Measurements from ENCODE around the gene TRIM10. TPM values are rescaled to one million over a fixed set of nuclear protein-coding genes. Genes with fewer than 3 reads are reported as not detected.

The TRIM10 gene
- total and polyA plus RNA-seq, 2 experiments from 2014 or later = 0.31 TPM; not detected in 1

DNA sequence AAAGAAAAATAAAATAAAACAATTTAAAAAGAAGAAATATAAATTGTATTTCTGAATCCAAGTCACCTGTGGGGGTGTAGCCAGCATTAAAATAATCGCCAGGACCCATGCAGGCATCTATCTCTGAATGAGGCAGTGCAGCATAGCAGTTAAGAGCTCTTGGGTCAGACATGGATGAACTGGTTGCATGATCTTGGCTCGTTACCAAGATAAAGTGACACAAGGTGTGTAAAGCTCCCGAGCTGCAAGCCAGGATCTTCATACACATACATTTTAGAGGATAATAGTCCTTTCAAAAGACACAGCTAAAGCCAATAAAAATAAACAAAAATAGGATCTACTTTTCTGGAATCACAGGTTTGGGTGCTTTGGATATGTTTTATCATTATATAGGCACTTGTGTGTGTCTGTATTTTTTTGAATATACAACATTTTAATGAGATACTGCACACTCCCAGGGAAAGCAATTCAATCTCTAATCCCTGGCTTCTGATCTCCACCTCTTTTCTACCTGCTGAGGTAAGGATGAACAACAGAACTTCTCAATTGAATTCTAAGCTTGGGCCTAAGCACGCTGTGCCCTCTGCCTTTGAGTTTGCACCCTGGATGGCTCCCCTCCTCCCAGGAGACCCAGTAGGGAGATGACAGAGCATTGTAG lies 8.9 kb downstream of the TRIM10 start (continued):
- TF ChIP-seq STAT1 (IDR thresholded peaks at IDR 0.05; ENCODE audit: unreplicated experiment) = no peak

DNA sequence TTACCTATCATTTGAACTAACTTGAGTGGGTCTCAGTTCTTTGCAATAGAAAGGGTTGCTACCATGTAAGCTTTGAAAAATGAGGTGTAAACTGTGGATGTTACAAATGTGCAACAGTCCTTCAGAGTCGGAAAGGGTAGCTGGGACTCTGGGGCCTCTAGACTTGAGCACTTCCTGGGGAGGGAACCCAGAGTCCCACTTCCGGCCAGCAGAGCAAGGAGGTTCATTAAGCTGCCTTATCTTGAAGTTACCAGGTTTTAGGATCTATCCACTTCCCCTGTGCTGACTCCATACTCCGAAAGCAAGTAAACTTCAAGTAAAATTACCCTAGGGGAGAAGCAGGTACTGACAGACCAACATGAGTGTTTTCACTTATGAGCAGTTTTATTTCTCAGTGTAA lies 9.4 kb downstream of the TRIM10 start:
- ATAC-seq (no peak), DNase-seq (ENCODE audit: low spot score) (no peak)
- Histone ChIP-seq H4K20me1 (replicated peaks; ENCODE audit: insufficient read depth) (no peaks in the 10 kb centered on the region), H3K9me2 (ENCODE audit: insufficient read depth) (no peaks in the 10 kb centered on the region), H3K4me3 (no peak overlapping the region), H3K36me3 (ENCODE audit: insufficient read depth) (no peaks in the 10 kb centered on the region), H3F3A (replicated peaks; ENCODE audit: low read depth) (no peaks in the 10 kb centered on the region), H2AFZ (no peak overlapping the region), H3K4me1 (ENCODE audit: insufficient read depth) (no peaks in the 10 kb centered on the region), H3K27me3 (ENCODE audit: insufficient read depth) (0 out of 2 replicates have a peak, but pooled peaks cover 11% of the 10 kb centered on the region), H3K27ac (ENCODE audit: low read depth) (no peak overlapping the region), H3K4me2 (no peak overlapping the region), H3K79me2 (replicated peaks; ENCODE audit: insufficient read depth) (no peaks in the 10 kb centered on the region)
- no peaks in the 10 kb centered on the region for H3K36me3 Mint-ChIP-seq (ENCODE audit: low read depth)
- H3K4me1 Mint-ChIP-seq = no peaks in the 10 kb centered on the region
- H3K4me3 Mint-ChIP-seq = no peak overlapping the region
- TF ChIP-seq, protein P1, sequence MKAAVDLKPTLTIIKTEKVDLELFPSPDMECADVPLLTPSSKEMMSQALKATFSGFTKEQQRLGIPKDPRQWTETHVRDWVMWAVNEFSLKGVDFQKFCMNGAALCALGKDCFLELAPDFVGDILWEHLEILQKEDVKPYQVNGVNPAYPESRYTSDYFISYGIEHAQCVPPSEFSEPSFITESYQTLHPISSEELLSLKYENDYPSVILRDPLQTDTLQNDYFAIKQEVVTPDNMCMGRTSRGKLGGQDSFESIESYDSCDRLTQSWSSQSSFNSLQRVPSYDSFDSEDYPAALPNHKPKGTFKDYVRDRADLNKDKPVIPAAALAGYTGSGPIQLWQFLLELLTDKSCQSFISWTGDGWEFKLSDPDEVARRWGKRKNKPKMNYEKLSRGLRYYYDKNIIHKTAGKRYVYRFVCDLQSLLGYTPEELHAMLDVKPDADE (IDR thresholded peaks at IDR 0.05) = no peak
- TF ChIP-seq JUNB (IDR thresholded peaks at IDR 0.05; ENCODE audit: unreplicated experiment) (no peak), POLR2AphosphoS5 (IDR thresholded peaks at IDR 0.05; ENCODE audit: low read depth) (no peak), ZNF331 (CRISPR knock-in tag; IDR thresholded peaks at IDR 0.05; ENCODE audit: low read depth) (no peak)
- no peak overlapping the region for H3K27ac Mint-ChIP-seq
- H3K9me3 Mint-ChIP-seq = no peaks in the 10 kb centered on the region
- H3K27me3 Mint-ChIP-seq (ENCODE audit: insufficient read depth, low read depth, poor library complexity) = peaks cover 4% of the 10 kb centered on the region

DNA sequence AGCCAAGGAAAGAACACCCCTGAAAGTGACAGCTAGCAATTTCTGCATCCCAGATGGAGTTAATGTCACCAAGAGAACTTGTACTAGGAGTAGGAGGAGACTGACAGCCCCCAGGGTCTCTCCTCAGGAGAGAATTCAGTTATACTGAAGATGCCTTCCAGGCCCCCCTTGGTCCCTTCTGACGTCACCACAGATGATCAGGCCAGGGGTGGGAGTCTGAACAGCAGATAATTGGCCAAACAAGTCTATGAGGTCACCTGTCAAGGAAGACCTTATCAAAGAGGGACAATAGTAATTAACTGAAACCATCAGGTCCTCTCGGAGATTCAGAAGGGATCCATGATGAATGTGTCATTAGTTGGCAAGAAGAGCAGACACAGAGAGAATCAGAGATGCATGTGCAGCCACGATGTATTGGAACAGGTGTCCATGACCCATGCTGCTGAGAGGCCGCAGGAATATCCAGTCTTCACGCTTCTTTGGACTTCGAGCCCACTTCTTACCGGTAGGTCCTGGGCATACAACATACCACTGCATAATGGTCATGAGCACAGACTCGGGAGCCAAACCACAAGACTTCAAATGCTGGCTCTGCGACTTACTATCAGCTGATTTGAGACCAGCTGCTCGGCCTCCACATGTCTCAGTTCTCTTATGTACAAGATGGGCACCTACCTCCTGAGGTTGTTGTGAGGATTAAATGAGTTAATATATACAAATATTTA lies 10.2 kb downstream of the TRIM10 start:
- peaks cover 2% of the 10 kb centered on the region for H3K27me3 Mint-ChIP-seq (ENCODE audit: insufficient read depth, low read depth, poor library complexity)

More for the DNA sequence above, 10.2 kb downstream of the TRIM10 start:
- Mint-ChIP-seq H3K27ac (no peak overlapping the region), H3K4me3 (no peak overlapping the region), H3K9me3 (no peaks in the 10 kb centered on the region), H3K4me1 (peaks cover 3% of the 10 kb centered on the region; the same call in 2 of the 3 replicates), H3K36me3 (ENCODE audit: low read depth) (no peaks in the 10 kb centered on the region)
- Histone ChIP-seq H3K36me3 (ENCODE audit: insufficient read depth) (no peaks in the 10 kb centered on the region), H3K4me3 (no peak overlapping the region), H4K20me1 (replicated peaks; ENCODE audit: insufficient read depth) (no peaks in the 10 kb centered on the region), H3K27ac (ENCODE audit: low read depth) (no peak overlapping the region), H2AFZ (no peak overlapping the region), H3K79me2 (replicated peaks; ENCODE audit: insufficient read depth) (no peaks in the 10 kb centered on the region), H3F3A (replicated peaks; ENCODE audit: low read depth) (no peaks in the 10 kb centered on the region), H3K27me3 (ENCODE audit: insufficient read depth) (0 out of 2 replicates have a peak, but pooled peaks cover 11% of the 10 kb centered on the region), H3K9me2 (ENCODE audit: insufficient read depth) (no peaks in the 10 kb centered on the region), H3K4me2 (no peak overlapping the region), H3K4me1 (ENCODE audit: insufficient read depth) (no peaks in the 10 kb centered on the region)
- no peak for TF ChIP-seq EZH2phosphoT487 (IDR thresholded peaks at IDR 0.05; ENCODE audit: unreplicated experiment)
- no peak for ATAC-seq
- DNase-seq (ENCODE audit: low spot score) = no peak

Measured in GM23338 (cell line).